ENCODE data around the gene DPH2.

GRCh38 chr1:43934101-43934985 is 35.5 kb upstream of the DPH2 start:
- TF ChIP-seq, protein P1, sequence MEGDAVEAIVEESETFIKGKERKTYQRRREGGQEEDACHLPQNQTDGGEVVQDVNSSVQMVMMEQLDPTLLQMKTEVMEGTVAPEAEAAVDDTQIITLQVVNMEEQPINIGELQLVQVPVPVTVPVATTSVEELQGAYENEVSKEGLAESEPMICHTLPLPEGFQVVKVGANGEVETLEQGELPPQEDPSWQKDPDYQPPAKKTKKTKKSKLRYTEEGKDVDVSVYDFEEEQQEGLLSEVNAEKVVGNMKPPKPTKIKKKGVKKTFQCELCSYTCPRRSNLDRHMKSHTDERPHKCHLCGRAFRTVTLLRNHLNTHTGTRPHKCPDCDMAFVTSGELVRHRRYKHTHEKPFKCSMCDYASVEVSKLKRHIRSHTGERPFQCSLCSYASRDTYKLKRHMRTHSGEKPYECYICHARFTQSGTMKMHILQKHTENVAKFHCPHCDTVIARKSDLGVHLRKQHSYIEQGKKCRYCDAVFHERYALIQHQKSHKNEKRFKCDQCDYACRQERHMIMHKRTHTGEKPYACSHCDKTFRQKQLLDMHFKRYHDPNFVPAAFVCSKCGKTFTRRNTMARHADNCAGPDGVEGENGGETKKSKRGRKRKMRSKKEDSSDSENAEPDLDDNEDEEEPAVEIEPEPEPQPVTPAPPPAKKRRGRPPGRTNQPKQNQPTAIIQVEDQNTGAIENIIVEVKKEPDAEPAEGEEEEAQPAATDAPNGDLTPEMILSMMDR (IDR thresholded peaks at IDR 0.05): peak; percentile 72 to 81 (median 76)
- TF ChIP-seq POLR2A (IDR thresholded peaks at IDR 0.05): no peak

Data from thyroid gland (tissue), 4 donors.